ENCODE results near the gene ALG2.

DNA sequence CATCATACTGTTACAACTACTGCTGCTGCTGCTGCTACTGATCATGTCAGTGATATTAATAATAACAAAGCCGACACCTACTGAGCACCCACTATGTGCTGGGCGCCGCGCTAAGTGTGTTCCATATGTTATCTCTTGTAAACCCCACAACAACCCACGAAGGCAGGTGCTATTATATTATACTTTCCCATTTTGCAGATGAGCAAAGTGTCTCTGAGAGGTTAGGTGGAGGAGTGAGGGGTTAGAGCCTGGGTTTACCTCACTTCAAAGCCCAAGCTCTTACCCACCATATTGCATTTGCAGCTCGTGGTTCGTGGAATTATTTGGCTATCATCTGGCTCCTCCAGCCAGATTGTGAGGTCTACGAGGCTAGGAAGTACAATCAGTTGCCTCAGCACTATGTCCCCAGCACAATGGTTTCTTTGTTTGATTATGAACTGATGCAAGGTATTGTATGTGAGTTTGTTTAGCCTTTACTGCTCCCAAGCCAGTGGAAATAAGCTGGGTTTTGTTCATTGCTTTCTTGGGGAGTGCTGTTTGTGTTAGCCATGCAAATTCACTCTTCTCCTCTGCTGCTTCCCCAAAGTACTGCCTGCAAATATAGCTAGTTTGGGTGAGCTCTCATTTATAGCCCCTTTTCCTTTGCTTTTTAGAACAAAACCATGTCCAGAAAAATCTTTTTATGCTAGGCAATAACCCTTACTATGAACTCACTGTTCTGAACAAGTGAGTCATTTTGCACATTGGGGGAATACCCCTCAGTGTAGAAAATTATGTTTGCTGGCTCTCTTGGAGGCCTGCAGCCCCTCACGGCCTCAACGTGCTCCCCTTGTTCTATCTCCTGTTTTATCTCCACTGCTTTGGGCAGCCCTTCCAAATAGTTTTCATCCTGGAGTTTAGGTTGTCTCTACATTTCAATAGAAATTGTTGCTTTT lies 47.9 kb downstream of the ALG2 start:
- TF ChIP-seq GATA3 (IDR thresholded peaks at IDR 0.05; ENCODE audit: low read depth, low read length) (no peak), GATA2 (IDR thresholded peaks at IDR 0.05; ENCODE audit: low read depth, low read length) (no peak)

All from SH-SY5Y (cell line).